ENCODE data around the gene HTR4. TPM values are rescaled to one million over a fixed set of nuclear protein-coding genes. Genes with fewer than 3 reads are reported as not detected.

Gene HTR4
- polyA plus RNA-seq, 1 experiment = not detected

- POLR2A ChIA-PET = no interaction called here
- Histone ChIP-seq H3K4me3 (ENCODE audit: low read depth, low read length) (no peak overlapping the region), H3K9me3 (ENCODE audit: control insufficient read depth, insufficient read depth, low read length) (no peaks in the 10 kb centered on the region), H3K27me3 (ENCODE audit: control insufficient read depth, insufficient read depth, low read length) (no peaks in the 10 kb centered on the region), H3K27ac (ENCODE audit: low read depth, low read length) (no peak overlapping the region)
- TF ChIP-seq CTCF (IDR thresholded peaks at IDR 0.05; ENCODE audit: low read depth, low read length) = no peak
- no peak for DNase-seq (ENCODE audit: low read depth, low spot score)
- CTCF ChIA-PET = interaction anchor here (1.3 kb wide), 1 partner anchor 68 kb away, joined by 3 read pairs; no protein-coding TSS in a partner anchor
Measured at GRCh38 chr5:148663509-148663908, 9.2 kb upstream of the HTR4 start.

GRCh38 chr5:148660346-148660660, 6.0 kb upstream of the HTR4 start:
- DNase-seq (ENCODE audit: low read depth, low spot score) = no peak
- CTCF ChIA-PET = no interaction called here
- Histone ChIP-seq H3K27me3 (ENCODE audit: control insufficient read depth, insufficient read depth, low read length) (no peaks in the 10 kb centered on the region), H3K4me3 (ENCODE audit: low read depth, low read length) (no peak overlapping the region), H3K27ac (ENCODE audit: low read depth, low read length) (no peak overlapping the region), H3K9me3 (ENCODE audit: control insufficient read depth, insufficient read depth, low read length) (no peaks in the 10 kb centered on the region)
- no peak for TF ChIP-seq CTCF (IDR thresholded peaks at IDR 0.05; ENCODE audit: low read depth, low read length)
- POLR2A ChIA-PET = no interaction called here

- TF ChIP-seq CTCF (IDR thresholded peaks at IDR 0.05; ENCODE audit: low read depth, low read length) = no peak
- H3K9me3 ChIP-seq (ENCODE audit: control insufficient read depth, insufficient read depth, low read length) = no peaks in the 10 kb centered on the region
- peaks cover 1% of the 10 kb centered on the region for H3K27me3 ChIP-seq (ENCODE audit: control insufficient read depth, insufficient read depth, low read length)
- DNase-seq (ENCODE audit: low read depth, low spot score) = no peak
- H3K27ac ChIP-seq (ENCODE audit: low read depth, low read length) = no peak overlapping the region
- no peak overlapping the region for H3K4me3 ChIP-seq (ENCODE audit: low read depth, low read length)
- ChIA-PET POLR2A (no interaction called here), CTCF (no interaction called here)
Measured at GRCh38 chr5:148659641-148660345, 5.5 kb upstream of the HTR4 start.

GRCh38 chr5:148653291-148653835, 964 bp downstream of the HTR4 start:
- Histone ChIP-seq H3K27me3 (ENCODE audit: control insufficient read depth, insufficient read depth, low read length) (peaks cover 18% of the 10 kb centered on the region), H3K4me3 (ENCODE audit: low read depth, low read length) (no peak overlapping the region), H3K9me3 (ENCODE audit: control insufficient read depth, insufficient read depth, low read length) (no peaks in the 10 kb centered on the region), H3K27ac (ENCODE audit: low read depth, low read length) (no peak overlapping the region)
- ChIA-PET POLR2A (no interaction called here), CTCF (no interaction called here)
- TF ChIP-seq CTCF (IDR thresholded peaks at IDR 0.05; ENCODE audit: low read depth, low read length) = no peak
- no peak for DNase-seq (ENCODE audit: low read depth, low spot score)

DNA sequence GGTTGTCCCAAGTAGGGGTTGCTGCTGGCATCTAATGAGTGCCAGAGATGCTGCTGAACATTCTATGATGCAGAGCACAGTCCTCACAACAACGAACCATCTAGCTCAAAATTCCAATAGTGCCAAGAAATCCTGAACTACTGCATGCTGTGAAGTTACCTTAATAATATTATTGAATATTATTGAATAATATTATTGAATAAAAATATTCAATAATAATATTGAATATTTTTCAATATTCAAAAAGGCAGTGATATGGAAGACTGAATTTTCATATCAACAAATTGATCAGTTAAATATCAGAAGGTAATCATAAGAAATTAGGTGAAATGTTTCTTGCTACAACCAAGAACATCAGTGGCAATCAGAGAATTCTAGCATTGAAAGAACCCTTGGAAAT, 2.8 kb downstream of the HTR4 start:
- H3K4me3 ChIP-seq (ENCODE audit: low read depth, low read length) = no peak overlapping the region
- CTCF ChIA-PET = no interaction called here
- TF ChIP-seq CTCF (IDR thresholded peaks at IDR 0.05; ENCODE audit: low read depth, low read length) = no peak

More for the DNA sequence above, 2.8 kb downstream of the HTR4 start:
- no peak overlapping the region for H3K27ac ChIP-seq (ENCODE audit: low read depth, low read length)
- POLR2A ChIA-PET = no interaction called here
- DNase-seq (ENCODE audit: low read depth, low spot score) = no peak
- H3K9me3 ChIP-seq (ENCODE audit: control insufficient read depth, insufficient read depth, low read length) = no peaks in the 10 kb centered on the region
- peaks cover 18% of the 10 kb centered on the region for H3K27me3 ChIP-seq (ENCODE audit: control insufficient read depth, insufficient read depth, low read length)
